OCI-LY3 (cell line): ENCODE measurements around the gene SIPA1L2.

ENCODE experiments used
- H2AFZ ChIP-seq: fragments of 200-600, 300-600 bp; shearing (Covaris generic); 2 replicates; pipeline ENCODE4 v1.6.0; 2014; ENCODE audit warnings: antibody characterized with exemption, low read depth, low read length
- H3K27ac ChIP-seq: fragments of 200-600, 300-600 bp; sonication (generic); 2 replicates; pipeline ENCODE4 v1.5.1; 2014; ENCODE audit warnings: mild to moderate bottlenecking, low read length, moderate library complexity, mixed read lengths
- H3K27me3 ChIP-seq: fragments of 200-600, 300-600 bp; sonication (generic); 2 replicates; pipeline ENCODE4 v1.6.1; 2014; ENCODE audit warnings: low read depth, low read length, mixed read lengths
- H3K36me3 ChIP-seq: fragments of 200-600, 300-600 bp; sonication (generic); replicated peaks from 2 replicates; pipeline ENCODE3; 2014; ENCODE audit warnings: low read depth, low read length, mixed read lengths
- H3K4me1 ChIP-seq: fragments of 300-600, 200-600 bp; sonication (generic); 2 replicates; pipeline ENCODE4 v1.6.1; 2014; ENCODE audit warnings: low read length, mixed read lengths
- H3K4me2 ChIP-seq: fragments of 200-600, 300-600 bp; sonication (generic); 2 replicates; pipeline ENCODE4 v1.6.1; 2014; ENCODE audit warnings: low read length, mixed read lengths
- H3K4me3 ChIP-seq: fragments of 300-600, 200-600 bp; sonication (generic); 2 replicates; pipeline ENCODE4 v1.5.1; 2014; ENCODE audit warnings: antibody characterized with exemption, mild to moderate bottlenecking, low read length, moderate library complexity
- H3K79me2 ChIP-seq: fragments of 300-600, 200-600 bp; shearing (Covaris generic); 2 replicates; pipeline ENCODE4 v1.6.1; 2014; ENCODE audit warnings: mild to moderate bottlenecking, low read length, mixed read lengths
- H3K9ac ChIP-seq: fragments of 300-600, 200-600 bp; shearing (Covaris generic); 2 replicates; pipeline ENCODE4 v1.6.0; 2014; ENCODE audit warnings: mild to moderate bottlenecking, low read length, moderate library complexity
- H3K9me3 ChIP-seq: fragments of 200-600, 300-600 bp; shearing (Covaris generic); 2 replicates; pipeline ENCODE4 v1.6.1; 2014; ENCODE audit warnings: low read length, mixed read lengths; ENCODE audit not compliant: insufficient read depth
- H4K20me1 ChIP-seq: fragments of 200-600, 300-600 bp; sonication (generic); 2 replicates; pipeline ENCODE4 v1.6.1; 2016; ENCODE audit warnings: low read length, mixed read lengths; ENCODE audit not compliant: insufficient read depth
- CTCF ChIP-seq: fragments of 200-600, 300-600 bp; sonication (generic); IDR thresholded peaks from 2 replicates; pipeline ENCODE4 v1.5.1; 2014; ENCODE audit warnings: antibody characterized with exemption, low read length, low read depth
- EZH2phosphoT487 ChIP-seq: fragments of 200-600 bp; shearing (Covaris generic); IDR thresholded peaks from 2 replicates; pipeline ENCODE4 v1.6.1; 2018; ENCODE audit warnings: antibody characterized with exemption, mixed run types, low read depth

Gene SIPA1L2

DNA sequence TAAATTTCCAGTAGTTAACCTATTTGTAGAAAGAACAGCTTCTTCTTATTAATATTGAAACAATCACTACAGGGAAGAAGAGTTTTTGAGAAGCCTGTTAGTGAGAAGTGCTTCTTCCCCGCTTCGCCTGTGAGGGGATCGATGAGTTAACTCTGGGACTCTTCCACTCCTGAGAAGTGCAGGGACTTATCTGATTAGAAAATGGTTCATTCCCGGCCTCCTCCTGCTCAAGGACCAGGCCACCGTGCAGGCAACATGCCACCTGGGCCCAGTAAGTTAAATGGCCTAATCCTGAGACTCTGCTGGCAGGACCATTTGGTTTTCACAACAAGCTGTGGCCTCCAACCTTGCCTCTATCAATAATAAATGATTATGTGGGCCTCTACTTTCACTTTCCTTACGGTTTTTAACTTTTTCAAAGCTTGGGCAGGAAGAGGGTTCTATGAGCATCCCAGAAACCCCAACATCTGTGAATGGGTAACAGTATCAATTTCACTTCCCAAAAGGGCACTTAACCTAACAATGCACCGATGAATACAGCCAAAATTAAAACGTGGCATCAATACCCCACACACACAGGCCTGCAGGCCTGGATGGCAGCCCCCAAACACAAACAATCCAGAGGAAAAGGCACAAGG is 33.1 kb downstream of the SIPA1L2 start:
- no peak overlapping the region for H3K27ac ChIP-seq
- H3K36me3 ChIP-seq, result no peaks in the 10 kb centered on the region
- peaks cover 10% of the 10 kb centered on the region for H3K4me1 ChIP-seq
- no peak for TF ChIP-seq CTCF
- TF ChIP-seq EZH2phosphoT487, result no peak
- H4K20me1 ChIP-seq, result no peaks in the 10 kb centered on the region
- H3K4me3 ChIP-seq, result peak overlapping the region; percentile 8; the same call in 1 of the 2 replicates
- no peak overlapping the region for H3K9ac ChIP-seq
- no peak overlapping the region for H2AFZ ChIP-seq
- H3K79me2 ChIP-seq, result no peaks in the 10 kb centered on the region
- H3K4me2 ChIP-seq, result peak overlapping the region; percentile 47
- H3K27me3 ChIP-seq, result no peaks in the 10 kb centered on the region
- no peaks in the 10 kb centered on the region for H3K9me3 ChIP-seq

DNA sequence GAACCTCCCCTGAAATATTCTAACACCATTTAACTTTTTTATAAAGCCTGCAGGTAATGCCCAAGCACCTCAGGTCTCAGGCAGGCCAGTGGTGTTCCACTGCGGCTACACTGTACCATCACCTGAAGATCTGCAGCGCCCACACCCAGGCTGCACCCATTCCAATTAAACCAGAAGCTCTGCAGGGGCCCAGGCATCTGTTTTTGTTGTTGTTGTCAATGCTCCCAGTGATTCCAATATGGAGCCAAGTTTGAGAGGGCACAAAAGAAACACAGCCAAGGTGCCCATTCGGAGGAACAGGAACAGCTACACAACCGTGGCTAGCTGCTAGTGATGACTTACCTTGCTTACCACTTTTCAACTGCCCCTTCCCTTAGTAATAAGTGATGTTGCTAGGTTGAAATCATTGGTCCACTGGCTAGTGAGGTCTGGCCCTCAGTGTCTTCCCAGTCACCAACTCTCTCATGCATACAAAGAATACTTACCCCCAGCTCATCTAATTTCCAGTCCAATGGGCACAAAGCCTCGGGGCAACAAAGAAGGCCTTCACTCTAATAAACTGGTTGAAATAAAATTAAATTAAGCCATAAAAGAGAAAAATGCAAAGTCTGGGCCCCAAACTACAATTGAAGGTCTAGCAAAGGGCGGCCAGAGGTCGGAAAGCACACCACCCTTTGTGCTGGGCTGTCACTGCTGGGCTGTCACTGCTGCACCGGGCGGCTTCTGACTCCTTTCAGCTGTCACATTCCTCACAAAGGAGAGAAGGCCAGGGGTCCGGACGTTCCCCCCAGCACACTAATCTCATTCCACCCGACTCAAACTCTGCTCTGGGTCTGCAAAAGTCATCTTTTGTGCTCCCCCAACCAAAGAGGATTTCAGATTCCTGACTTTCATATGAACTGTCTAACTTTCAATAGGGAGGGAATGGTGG is 34.9 kb downstream of the SIPA1L2 start:
- no peak overlapping the region for H3K27ac ChIP-seq
- no peak overlapping the region for H2AFZ ChIP-seq
- no peaks in the 10 kb centered on the region for H4K20me1 ChIP-seq
- no peaks in the 10 kb centered on the region for H3K79me2 ChIP-seq
- no peak overlapping the region for H3K4me3 ChIP-seq
- no peak overlapping the region for H3K4me2 ChIP-seq
- H3K9ac ChIP-seq, result no peak overlapping the region
- TF ChIP-seq EZH2phosphoT487 (no peak), CTCF (no peak)
- no peaks in the 10 kb centered on the region for H3K36me3 ChIP-seq
- H3K9me3 ChIP-seq, result no peaks in the 10 kb centered on the region
- H3K4me1 ChIP-seq, result peaks cover 15% of the 10 kb centered on the region
- no peaks in the 10 kb centered on the region for H3K27me3 ChIP-seq

GRCh38 chr1:232593717-232594502 is 36.0 kb downstream of the SIPA1L2 start:
- Histone ChIP-seq H3K27me3 (no peaks in the 10 kb centered on the region), H2AFZ (no peak overlapping the region), H3K79me2 (no peaks in the 10 kb centered on the region), H3K9me3 (no peaks in the 10 kb centered on the region), H3K4me2 (no peak overlapping the region), H3K36me3 (no peaks in the 10 kb centered on the region), H3K27ac (no peak overlapping the region), H3K4me3 (no peak overlapping the region), H3K9ac (no peak overlapping the region), H3K4me1 (peaks cover 15% of the 10 kb centered on the region), H4K20me1 (no peaks in the 10 kb centered on the region)
- TF ChIP-seq EZH2phosphoT487 (no peak), CTCF (no peak)

GRCh38 chr1:232591344-232591743 is 38.6 kb downstream of the SIPA1L2 start:
- TF ChIP-seq CTCF, result no peak
- no peak for TF ChIP-seq EZH2phosphoT487
- no peaks in the 10 kb centered on the region for H4K20me1 ChIP-seq
- no peak overlapping the region for H2AFZ ChIP-seq
- H3K27ac ChIP-seq, result no peak overlapping the region
- no peaks in the 10 kb centered on the region for H3K79me2 ChIP-seq
- H3K9me3 ChIP-seq, result no peaks in the 10 kb centered on the region
- no peaks in the 10 kb centered on the region for H3K27me3 ChIP-seq
- no peak overlapping the region for H3K4me3 ChIP-seq
- no peaks in the 10 kb centered on the region for H3K36me3 ChIP-seq
- H3K4me1 ChIP-seq, result peaks cover 7% of the 10 kb centered on the region; the same call in 1 of the 2 replicates
- no peak overlapping the region for H3K4me2 ChIP-seq
- no peak overlapping the region for H3K9ac ChIP-seq
